NCI-H748 (cell line): ENCODE results near the gene UBD.
A peak's percentile ranks its signal among the peaks of the same experiment; 100 is the strongest.

Source experiments
- DNase-seq: peaks from one replicate; lab custom pipeline; 2025; ENCODE audit not compliant: unreplicated experiment; lab: John Stamatoyannopoulos, UW

UBD gene

DNA sequence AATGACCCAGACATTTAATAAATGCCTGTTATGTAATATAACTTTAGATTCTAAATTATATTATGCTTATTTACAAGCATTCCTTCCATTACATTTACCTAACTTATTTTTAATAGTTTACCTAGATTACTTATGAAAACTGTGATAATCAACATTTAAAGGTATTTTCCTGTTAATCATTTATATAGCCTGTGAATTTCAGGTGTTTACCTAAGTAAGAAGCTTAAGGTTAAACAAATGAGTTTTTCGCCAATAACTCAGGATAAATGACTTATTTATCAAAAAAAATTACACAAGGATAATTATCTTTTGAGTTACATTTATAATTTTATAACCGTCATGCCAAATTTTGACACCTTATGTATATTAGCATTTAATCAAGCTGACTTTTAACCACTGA, 35.5 kb downstream of the UBD start:
- no peak for DNase-seq

DNA sequence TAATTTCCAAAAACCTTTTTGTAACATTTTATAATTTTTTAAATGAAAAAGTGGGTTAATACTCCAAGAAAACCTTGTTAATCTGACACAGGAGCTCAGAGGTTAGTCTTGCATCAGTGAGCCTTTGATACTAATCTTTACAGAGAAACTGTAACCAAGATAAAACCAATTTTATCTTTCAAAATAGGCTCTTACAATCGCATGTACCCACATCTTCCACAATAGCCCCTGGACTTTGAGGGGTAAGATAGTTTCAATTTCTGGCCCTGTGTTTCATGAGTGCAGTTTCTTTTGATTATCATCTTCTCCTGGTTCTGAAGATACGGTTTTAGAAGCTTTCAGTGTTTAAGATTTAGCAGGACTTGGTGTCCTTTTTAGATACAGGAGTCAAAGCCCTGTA, 37.3 kb downstream of the UBD start:
- DNase-seq: no peak

DNA sequence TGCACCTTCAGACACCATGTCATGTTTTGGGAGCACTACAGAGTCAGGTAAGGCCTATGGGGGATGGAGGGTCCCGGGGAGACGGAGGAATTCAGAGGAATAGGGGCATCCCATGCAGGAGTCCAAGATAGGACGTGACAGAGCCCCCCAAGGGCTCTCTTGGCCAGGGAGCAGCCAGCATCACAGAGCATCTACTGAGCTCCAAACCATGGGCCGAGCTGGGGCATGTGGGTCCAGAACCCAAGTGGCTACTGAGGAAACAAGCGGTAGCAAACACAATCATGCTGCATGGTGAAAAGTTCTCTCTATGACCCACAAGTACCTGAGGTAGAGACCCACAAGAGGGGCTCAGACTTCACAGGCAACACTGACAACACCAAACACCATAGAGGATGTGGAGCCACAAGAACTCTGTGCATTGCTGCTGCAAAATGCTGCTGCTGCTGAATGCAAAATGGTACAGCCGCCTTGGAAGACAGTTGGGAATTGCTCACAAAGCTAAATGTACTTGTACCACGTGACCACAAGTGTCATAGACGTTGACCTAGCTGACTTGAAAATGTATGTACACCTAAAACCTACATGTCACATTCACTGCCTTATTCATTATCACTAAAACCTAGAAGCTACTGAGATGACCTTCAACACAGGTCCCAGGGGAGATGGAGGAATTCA, 38.4 kb downstream of the UBD start:
- DNase-seq: no peak

DNA sequence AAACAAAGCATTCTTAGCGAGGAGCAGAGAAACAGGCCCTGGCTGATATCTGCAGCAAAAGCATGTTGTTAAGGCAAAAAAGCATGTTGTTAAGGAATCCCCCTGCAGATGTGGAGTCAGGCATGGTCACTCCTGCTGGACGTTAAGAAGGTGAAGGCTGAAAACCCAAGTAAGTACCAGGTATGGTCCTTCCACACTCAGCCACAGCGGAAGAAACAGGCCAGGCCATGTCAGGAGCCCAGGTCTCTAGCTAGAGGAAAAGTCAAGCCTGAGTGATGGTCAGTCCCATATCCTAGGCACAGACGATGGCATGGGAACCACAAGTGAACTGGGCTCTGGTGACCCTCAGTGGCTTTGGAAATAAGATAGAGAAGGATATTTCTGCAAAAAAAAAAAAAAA, 39.3 kb downstream of the UBD start:
- DNase-seq: no peak

DNA sequence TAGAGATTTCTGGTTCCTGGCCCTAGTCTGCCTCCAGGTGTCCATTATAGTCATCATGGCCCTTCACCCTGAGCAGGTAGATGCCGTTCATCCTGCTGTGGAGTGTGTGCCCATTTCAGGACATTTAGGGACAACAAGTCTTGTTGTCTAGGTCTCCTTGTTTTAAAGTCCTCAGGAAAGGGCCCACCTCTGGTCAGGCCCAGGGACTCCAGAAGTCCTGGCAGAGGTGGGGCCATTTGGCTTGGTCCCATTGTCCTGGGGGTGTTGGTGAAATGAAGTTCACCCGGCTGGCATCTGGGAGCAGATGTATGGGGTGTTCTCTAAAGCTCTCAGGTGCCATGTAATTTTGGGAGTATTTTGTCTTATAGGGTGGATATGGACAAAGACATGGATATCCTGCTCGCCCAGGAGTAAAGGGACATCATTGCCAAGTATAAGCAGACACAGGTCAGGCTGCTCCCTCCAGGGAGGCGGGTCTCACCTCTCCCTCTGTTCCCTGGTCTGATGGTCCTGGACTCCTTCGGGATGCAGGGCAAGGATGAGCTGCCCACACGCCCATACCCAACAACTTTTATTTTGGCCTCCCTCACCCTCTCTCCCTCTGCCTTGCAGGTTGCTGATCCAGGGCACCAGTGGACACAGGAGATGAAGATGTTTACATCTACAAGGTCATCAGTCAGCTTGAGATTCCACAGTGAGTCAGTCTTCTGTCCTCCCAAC, 40.1 kb downstream of the UBD start:
- no peak for DNase-seq

DNA sequence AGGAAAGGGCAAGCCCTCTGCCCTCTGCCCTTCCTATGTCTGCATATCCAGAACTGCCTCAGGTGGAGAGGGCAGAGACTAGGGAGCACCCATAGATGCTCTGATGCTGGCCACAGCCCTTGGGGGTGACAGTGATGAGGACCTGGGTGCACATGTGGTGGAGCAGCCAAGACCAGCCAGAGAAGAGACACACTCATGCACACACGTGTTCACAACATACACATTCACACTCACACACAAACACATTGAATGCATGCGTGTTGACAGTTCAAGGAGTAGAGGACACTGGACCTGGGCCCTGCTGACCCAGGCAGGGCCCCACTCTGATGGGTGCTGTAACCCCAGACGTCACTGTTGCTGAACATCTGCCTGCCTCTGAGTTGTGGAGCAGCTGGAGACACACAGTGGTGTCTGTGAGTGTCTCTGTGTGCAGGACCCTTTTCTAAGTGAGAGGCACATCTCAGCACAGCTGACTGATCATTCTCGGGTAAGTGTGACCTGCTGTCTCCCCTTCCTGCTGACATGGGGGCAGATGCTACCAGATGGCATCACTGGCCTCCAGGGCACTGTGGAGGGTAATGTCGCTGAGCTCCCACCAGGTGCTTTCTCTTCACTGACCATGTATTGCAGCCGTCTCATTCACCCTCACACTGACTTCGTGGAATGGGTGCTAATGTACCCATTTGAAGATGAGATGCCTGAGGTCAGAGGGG, 41.6 kb downstream of the UBD start:
- DNase-seq: no peak

DNA sequence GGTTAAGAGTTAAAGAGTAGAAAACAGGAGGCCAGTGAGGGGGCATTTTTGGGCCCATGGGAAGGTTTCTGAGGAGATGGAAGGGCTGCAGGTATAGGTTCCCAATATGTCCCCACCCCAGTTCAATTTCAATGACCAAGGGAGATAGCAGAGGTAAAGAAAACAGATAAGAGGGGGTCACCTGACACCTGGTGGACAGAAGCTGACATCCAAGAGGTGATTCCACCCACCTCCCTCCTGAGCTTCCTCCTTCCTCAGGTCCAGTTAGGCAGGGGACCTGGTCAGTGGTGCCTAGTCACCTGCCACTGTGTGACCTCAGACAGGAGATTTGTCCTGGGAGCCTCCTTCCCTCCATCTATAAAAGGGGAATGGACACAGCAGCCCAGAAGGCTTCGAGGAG, 42.3 kb downstream of the UBD start:
- DNase-seq: no peak

DNA sequence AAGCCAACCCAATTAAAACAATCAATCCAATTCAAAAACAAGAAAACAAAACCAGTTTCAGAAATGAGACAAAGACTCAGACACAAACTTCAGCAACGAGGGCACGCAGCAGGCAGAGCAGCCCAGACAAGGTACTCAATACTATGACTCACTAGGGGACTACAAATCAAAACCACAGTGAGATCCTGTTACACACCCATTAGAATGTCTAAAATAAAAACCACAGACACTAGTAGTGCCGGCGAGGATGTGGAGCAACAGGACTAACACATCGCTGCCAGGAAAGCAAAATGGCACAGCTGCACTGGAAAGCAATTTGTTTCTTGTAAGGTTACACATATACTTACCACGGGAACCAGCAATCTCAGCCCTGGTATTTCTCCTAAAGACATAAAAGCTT, 43.4 kb downstream of the UBD start:
- DNase-seq: peak; percentile 64

DNA sequence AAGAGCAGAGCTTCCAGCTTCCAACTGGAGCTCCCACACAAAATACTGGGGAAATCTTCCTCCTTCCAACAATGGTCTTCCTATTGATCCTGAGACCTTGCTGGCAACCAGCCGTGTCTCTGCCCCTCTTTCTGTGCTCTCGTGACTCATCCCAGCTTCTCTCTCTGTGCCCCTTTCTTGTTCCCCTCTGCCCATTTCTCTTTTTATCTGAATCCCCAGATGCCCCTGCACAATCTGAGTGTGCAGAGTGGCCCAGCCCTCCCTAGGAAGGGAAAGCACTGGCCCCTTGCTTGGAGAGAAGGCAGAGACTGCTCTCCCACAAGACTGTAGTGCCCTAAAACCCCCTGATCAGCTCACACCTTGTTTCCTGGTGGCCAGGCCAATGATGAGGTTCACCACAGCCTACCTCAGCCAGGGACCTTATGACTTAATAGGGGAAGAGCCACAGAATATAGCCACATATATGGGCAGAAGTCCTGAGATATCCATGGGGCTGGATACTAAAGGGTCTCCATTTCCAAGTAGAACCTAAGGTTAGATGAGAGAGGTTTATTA, 48.7 kb downstream of the UBD start:
- DNase-seq: no peak

DNA sequence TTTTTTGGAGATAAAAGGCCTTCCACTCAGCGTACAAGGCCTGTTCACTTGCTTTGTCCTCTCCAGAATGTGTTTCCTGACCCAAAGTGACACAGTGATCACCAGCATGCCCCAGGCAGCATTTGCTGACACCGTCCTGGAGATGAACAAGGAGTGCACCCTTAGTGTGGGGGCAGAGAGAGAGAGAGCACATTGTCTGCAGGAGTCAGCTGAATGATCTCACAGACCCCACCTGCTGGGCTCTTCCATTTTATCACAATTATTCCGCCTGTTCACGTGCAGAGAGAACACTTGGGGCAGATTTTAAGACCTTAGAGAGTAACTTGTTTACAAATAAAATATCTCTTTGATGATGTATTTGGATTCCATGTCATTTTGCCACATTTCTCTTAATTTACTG, 49.3 kb downstream of the UBD start:
- DNase-seq: peak; percentile 15

DNA sequence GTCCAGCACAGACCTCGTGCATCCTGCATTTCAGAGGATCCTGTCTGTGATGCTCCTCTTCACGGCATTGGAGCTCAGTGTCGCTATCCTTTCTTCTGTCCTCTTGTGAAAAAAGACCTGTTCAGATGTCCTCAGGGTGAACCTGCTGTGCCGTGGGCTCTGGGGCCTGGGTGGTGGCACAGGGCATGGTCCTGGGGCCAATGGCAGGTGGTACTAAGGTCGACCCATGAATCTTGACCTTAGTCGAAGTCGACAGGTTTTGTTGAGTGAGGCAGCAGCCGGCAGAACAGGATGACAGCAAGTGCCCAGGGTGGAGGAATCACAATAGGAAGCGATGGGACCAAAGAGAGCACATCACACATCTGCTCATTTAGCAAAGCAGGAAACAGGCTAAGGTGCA, 49.8 kb downstream of the UBD start:
- DNase-seq: no peak

DNA sequence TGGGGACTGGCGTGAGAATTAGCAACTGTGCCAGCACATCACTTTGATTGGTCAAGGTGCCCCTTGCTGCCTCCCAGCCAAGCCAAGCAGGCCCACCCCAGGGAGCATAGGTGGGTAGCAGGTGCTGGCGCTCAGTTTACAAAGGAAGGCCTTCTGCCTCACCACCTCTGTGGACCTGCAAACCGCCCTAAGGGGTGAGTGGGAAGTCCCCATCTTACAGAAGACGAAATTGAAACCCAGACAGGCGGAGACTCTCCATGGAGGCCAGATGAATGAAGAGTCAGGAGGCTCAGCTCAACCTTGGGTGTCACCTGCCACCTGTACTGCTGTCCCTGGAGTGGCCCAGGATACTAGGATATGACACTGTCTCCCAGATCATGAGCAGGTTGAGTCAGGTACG, 50.3 kb downstream of the UBD start:
- no peak for DNase-seq

DNA sequence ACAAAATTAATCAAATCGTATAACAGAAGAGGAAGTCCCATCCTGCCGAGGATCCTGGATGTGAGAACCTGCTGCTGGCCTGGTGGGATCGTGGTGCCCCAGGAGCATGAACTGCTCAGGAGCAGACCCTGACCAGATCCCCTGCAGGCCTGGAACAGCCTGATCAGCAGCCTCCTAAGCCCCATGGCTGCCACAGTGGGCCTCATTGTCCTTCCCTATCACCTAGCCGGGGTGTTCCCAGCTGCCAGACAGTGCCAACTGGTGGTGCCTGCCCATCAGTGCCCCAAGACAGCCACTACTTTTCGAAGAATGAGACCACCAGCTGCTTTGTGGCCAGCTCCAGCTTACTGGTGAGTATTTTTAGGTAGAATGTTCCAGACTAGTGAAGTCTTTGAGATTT, 52.2 kb downstream of the UBD start:
- DNase-seq: no peak

DNA sequence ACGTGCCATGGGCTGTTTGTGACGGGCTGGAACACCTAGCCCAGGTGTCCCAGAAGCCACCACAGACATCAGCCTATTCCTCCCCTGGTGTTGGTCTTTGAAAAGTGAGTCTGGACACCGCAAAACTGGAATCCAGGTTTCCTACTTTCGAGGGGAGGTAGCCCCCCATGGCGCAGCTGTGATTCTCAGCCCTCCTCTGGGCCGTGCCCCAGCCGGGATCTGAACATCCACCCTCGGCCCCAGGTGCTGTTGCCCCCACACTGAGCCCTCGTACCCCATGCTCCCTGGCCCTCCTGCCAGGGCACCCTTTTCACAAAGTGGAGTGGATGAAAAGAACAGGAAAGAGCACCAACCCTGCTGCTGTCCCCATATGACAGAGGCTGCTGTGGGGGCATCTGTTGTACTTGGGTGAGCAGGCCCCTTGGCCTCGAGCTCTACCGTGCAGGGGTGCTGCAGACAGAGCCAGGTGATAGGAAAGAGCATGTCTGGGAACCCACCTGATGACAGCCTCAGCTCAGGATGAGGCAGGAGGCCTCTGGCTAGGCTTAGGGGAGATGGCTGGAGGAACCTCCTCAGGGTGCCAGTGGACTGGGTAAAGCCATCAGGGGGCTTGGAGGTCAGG, 53.0 kb downstream of the UBD start:
- no peak for DNase-seq

DNA sequence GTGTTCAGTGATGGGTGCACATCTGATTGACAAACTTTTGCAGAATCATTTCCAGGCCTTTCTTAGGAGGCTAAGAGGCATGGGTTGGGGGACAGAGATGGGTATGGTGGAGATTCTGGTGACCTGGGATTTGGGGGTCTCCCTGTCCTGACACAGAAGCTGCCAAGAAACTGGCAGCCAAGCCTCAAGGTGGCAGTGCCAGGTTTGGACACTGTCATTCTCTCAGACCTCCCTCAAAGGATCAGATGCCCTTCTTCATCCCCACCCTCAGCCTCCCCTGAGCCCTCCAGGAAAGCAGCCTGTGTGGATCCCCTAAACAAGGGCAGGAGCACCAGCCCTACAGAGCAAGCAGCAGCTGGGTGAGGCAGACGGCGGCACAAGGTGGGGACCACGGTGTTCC, 53.7 kb downstream of the UBD start:
- DNase-seq: no peak
